Thyroid gland (tissue), 4 donors: ENCODE data around the gene FBLN7.

Experiments used
- POLR2A ChIP-seq, 2 donors: fragments of 450-650 bp; IDR thresholded peaks; one replicate each; pipeline ENCODE4 v1.6.1; 2017; ENCODE audit warnings: antibody characterized with exemption in 2 of 2, mild to moderate bottlenecking in 2 of 2, moderate library complexity in 1 of 2
- TF ChIP-seq, protein P1 (sequence below), 6 experiments: fragments of 200-600 bp in 3 of 6; fragments of 450-650 bp in 3 of 6; sonication (generic) in 3 of 6; IDR thresholded peaks; one replicate each; pipeline ENCODE4 v1.5.1; 2016 to 2019; ENCODE audit warnings: antibody characterized with exemption in 6 of 6, mild to moderate bottlenecking in 2 of 6, inconsistent platforms in 1 of 6, moderate library complexity in 1 of 6

DNA sequence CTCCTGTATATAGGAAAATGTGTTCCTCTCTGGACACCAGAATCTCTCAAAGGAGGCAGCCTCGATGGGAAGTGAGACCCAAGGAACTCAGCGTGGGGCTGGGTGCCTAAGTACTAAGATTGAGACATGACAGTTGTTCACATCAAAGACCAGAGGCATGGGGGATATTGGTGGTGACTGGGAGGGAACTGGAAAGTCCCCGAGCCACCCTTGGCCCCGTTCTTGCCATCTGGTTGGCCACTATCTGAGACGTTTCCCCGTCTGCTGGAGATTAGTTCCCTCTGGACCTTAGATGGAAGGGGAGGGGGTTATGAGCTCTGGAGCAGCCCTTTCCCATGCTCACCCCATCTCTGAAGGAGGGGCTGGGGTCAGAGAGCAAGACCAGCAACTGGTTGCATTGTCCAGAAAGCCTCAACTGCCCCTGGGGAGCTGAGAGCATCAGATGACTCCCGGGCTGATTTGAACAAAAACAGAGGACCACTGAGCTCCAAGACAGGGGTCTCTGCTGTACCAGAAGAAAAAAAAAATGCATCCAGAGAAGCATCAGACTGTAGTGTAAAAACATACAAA lies 11.8 kb downstream of the FBLN7 start:
- TF ChIP-seq, protein P1, sequence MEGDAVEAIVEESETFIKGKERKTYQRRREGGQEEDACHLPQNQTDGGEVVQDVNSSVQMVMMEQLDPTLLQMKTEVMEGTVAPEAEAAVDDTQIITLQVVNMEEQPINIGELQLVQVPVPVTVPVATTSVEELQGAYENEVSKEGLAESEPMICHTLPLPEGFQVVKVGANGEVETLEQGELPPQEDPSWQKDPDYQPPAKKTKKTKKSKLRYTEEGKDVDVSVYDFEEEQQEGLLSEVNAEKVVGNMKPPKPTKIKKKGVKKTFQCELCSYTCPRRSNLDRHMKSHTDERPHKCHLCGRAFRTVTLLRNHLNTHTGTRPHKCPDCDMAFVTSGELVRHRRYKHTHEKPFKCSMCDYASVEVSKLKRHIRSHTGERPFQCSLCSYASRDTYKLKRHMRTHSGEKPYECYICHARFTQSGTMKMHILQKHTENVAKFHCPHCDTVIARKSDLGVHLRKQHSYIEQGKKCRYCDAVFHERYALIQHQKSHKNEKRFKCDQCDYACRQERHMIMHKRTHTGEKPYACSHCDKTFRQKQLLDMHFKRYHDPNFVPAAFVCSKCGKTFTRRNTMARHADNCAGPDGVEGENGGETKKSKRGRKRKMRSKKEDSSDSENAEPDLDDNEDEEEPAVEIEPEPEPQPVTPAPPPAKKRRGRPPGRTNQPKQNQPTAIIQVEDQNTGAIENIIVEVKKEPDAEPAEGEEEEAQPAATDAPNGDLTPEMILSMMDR (IDR thresholded peaks at IDR 0.05): no peak
- TF ChIP-seq POLR2A (IDR thresholded peaks at IDR 0.05): no peak
